ENCODE results near the gene CDC45. TPM values are rescaled to one million over a fixed set of nuclear protein-coding genes. Genes with fewer than 3 reads are reported as not detected.

The CDC45 gene
- total and polyA plus RNA-seq, 9 donors: 0.46 to 2.2 (median 1.1) TPM; not detected in 3

GRCh38 chr22:19503367-19503766, 23.6 kb downstream of the CDC45 start:
- DNase-seq: no peak
- H3K4me1 ChIP-seq (ENCODE audit: insufficient read depth): no peaks in the 10 kb centered on the region
- no peaks in the 10 kb centered on the region for H3K27me3 ChIP-seq
- intact Hi-C loops (cut with DNase I): no loop called here
- H3K4me3 ChIP-seq: no peak overlapping the region
- H3K27ac ChIP-seq: no peak overlapping the region
- no peaks in the 10 kb centered on the region for H3K36me3 ChIP-seq
- TF ChIP-seq POLR2A (IDR thresholded peaks at IDR 0.05): no peak
- TF ChIP-seq, protein P1, sequence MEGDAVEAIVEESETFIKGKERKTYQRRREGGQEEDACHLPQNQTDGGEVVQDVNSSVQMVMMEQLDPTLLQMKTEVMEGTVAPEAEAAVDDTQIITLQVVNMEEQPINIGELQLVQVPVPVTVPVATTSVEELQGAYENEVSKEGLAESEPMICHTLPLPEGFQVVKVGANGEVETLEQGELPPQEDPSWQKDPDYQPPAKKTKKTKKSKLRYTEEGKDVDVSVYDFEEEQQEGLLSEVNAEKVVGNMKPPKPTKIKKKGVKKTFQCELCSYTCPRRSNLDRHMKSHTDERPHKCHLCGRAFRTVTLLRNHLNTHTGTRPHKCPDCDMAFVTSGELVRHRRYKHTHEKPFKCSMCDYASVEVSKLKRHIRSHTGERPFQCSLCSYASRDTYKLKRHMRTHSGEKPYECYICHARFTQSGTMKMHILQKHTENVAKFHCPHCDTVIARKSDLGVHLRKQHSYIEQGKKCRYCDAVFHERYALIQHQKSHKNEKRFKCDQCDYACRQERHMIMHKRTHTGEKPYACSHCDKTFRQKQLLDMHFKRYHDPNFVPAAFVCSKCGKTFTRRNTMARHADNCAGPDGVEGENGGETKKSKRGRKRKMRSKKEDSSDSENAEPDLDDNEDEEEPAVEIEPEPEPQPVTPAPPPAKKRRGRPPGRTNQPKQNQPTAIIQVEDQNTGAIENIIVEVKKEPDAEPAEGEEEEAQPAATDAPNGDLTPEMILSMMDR (IDR thresholded peaks at IDR 0.05): no peak
- no peak for TF ChIP-seq EP300 (IDR thresholded peaks at IDR 0.05)
- H3K9me3 ChIP-seq: no peaks in the 10 kb centered on the region
- WGBS, 3 donors: 81 to 87% (median 85%) methylated on average over 7 of the region's 7 CpGs

DNA sequence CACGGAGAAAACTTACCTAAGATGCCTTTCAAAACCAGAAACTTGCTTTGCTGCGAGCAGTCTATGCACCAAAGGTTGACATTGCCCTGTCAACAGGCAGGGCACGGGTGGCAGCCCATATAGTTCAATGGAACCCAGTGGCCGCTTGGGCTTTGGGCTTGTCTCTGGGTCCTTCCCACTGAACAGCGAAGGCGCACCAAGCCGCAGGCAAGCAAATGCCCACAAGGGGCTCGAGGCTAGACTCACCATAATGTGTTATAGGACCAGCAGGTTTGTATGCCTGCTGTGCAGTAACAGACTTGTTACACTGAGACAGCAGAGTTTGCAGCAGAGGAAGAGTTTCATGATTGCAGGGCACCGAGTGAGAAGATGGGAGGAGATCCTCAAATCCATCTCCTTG, 24.1 kb downstream of the CDC45 start:
- intact Hi-C loops (cut with DNase I): no loop called here
- WGBS, 3 donors: 92 to 93% (median 92%) methylated on average over 9 of the region's 9 CpGs
- TF ChIP-seq EP300 (IDR thresholded peaks at IDR 0.05): no peak
- TF ChIP-seq, protein P1 (IDR thresholded peaks at IDR 0.05): no peak
- no peak for TF ChIP-seq POLR2A (IDR thresholded peaks at IDR 0.05)
- Histone ChIP-seq H3K4me1 (ENCODE audit: insufficient read depth) (no peaks in the 10 kb centered on the region), H3K27ac (no peak overlapping the region), H3K27me3 (no peaks in the 10 kb centered on the region), H3K4me3 (no peak overlapping the region), H3K36me3 (no peaks in the 10 kb centered on the region), H3K9me3 (no peaks in the 10 kb centered on the region)
- no peak for DNase-seq

DNA sequence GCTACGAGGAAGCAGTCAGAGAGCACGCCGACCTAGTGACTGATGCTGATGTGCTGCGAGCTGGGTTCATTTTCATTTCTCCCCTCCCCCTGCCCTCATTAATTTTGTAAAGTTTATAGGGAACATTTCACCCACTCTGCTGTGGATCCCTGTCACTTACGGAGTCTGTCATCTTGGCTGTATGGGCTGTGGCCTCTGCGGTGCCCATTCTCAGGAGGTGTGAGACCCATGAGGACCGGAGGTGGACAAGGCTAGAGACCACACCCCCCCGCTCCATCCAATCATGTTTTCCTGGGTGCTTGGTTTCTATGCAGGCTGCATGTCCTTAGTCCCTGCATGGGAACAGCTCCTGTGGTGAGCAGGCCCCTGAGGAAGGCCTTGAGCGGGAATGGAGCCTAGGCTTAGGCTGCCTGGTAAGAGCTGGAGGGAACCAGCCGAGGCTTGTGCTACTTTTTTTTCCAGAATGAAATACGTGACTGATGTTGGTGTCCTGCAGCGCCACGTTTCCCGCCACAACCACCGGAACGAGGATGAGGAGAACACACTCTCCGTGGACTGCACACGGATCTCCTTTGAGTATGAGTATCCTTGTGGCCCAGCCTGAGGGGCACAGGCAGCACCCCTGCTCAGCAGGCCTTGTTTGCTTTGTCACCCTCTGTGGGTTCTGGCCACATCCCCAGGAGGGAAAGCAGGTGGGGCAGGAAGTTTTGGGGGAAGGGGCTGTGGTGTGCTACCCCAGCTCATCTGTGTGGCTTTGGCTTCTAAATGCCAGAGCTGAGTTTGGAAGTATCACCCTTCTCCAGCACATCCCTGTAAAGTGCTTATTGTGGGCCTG, 25.4 kb downstream of the CDC45 start:
- no peaks in the 10 kb centered on the region for H3K9me3 ChIP-seq
- no peak overlapping the region for H3K4me3 ChIP-seq
- no peak for DNase-seq
- no peak for TF ChIP-seq POLR2A (IDR thresholded peaks at IDR 0.05)
- TF ChIP-seq, protein P1 (IDR thresholded peaks at IDR 0.05): no peak
- no peaks in the 10 kb centered on the region for H3K36me3 ChIP-seq
- no peaks in the 10 kb centered on the region for H3K4me1 ChIP-seq (ENCODE audit: insufficient read depth)
- no peaks in the 10 kb centered on the region for H3K27me3 ChIP-seq
- intact Hi-C loops (cut with DNase I): no loop called here
- 91 to 96% (median 92%) methylated on average over 18 of the region's 18 CpGs for WGBS, 3 donors
- H3K27ac ChIP-seq: no peak overlapping the region

DNA sequence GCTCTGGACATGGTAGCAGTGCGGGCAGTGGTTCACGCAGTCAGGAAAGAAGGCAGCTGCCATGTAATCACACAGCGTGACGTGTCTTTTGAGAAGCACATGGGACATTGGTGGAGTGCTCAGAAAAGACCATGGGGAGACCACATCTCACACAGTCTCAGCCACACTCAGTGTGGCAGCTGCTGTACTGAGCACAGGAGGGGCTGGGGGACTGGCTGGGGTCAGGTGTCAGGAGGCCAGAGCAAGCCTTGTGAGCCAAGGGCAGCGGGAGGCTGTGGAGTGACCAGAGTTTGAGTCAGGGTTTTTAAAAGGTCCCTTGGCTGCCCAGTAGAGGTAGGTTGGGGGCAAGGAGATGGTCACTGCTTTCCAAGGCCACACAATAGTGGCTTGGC, 26.0 kb downstream of the CDC45 start:
- 96 to 97% (median 97%) methylated on average over 5 of the region's 5 CpGs for WGBS, 3 donors
- no peak for TF ChIP-seq EP300 (IDR thresholded peaks at IDR 0.05)
- no peak for TF ChIP-seq POLR2A (IDR thresholded peaks at IDR 0.05)
- TF ChIP-seq, protein P1 (IDR thresholded peaks at IDR 0.05): no peak
- Histone ChIP-seq H3K4me3 (no peak overlapping the region), H3K27me3 (no peaks in the 10 kb centered on the region), H3K9me3 (no peaks in the 10 kb centered on the region), H3K36me3 (no peaks in the 10 kb centered on the region), H3K4me1 (ENCODE audit: insufficient read depth) (no peaks in the 10 kb centered on the region), H3K27ac (no peak overlapping the region)
- DNase-seq: no peak
- intact Hi-C loops (cut with DNase I): no loop called here

Measured in ovary (tissue), 9 donors.